Esophagus (tissue), 2 donors: ENCODE data around the gene PBX4. TPM values are rescaled to one million over a fixed set of nuclear protein-coding genes. Genes with fewer than 3 reads are reported as not detected.

Source experiments
- H3K27ac ChIP-seq, 2 donors: one replicate each; pipeline ENCODE4 v1.5.1; 2013; ENCODE audit warnings: low read depth in 2 of 2, mild to moderate bottlenecking in 2 of 2, inconsistent platforms in 1 of 2, low read length in 1 of 2, moderate library complexity in 1 of 2
- H3K27me3 ChIP-seq, 2 donors: one replicate each; pipeline ENCODE4 v1.6.1; 2013; ENCODE audit warnings: low read length in 2 of 2, control low read depth in 1 of 2, mild to moderate bottlenecking in 1 of 2; ENCODE audit not compliant: insufficient read depth in 2 of 2, control insufficient read depth in 1 of 2
- H3K36me3 ChIP-seq, 2 donors: one replicate each; pipeline ENCODE4 v1.6.1; 2013; ENCODE audit warnings: low read length in 1 of 2; ENCODE audit not compliant: control insufficient read depth in 2 of 2, insufficient read depth in 2 of 2
- H3K4me1 ChIP-seq, 2 donors: one replicate each; pipeline ENCODE4 v1.6.1; 2013; ENCODE audit warnings: low read length in 1 of 2; ENCODE audit not compliant: control insufficient read depth in 2 of 2, insufficient read depth in 2 of 2
- H3K4me3 ChIP-seq, 2 donors: one replicate each; pipeline ENCODE4 v1.5.1; 2013; ENCODE audit warnings: low read length in 2 of 2, mild to moderate bottlenecking in 2 of 2, low read depth in 1 of 2, moderate library complexity in 1 of 2
- H3K9me3 ChIP-seq, 2 donors: one replicate each; pipeline ENCODE4 v1.6.1; 2013; ENCODE audit warnings: mild to moderate bottlenecking in 2 of 2, low read depth in 1 of 2, low read length in 1 of 2, moderate library complexity in 1 of 2; ENCODE audit not compliant: control insufficient read depth in 2 of 2, insufficient read depth in 1 of 2
- WGBS, 2 donors: extraction: QIAGEN DNeasy Blood & Tissue Kit; methylation state at CpG; one replicate each; pipeline ENCODE4 v1.1.7; 2013; 5-methylcytosine and 5-hydroxymethylcytosine counted together
- polyA plus RNA-seq, 2 donors: library from polyadenylated mRNA; stranded (reverse); fragments of 200-250 nt; gene quantifications; one replicate each; pipeline ENCODE4 v1.2.3, GENCODE V29; 2013
- donor health status: healthy with polysubstance abuse.
- donor health status: Bipolar disorder and iron deficiency.

Gene PBX4
- polyA plus RNA-seq, 2 donors, result 1.4 to 3.9 TPM

- Histone ChIP-seq H3K27me3 (no peaks in the 10 kb centered on the region), H3K4me1 (peaks cover 0 to 2% of the 10 kb centered on the region in 2 donors), H3K4me3 (no peak overlapping the region), H3K36me3 (peaks cover 0 to 27% of the 10 kb centered on the region in 2 donors), H3K9me3 (no peaks in the 10 kb centered on the region), H3K27ac (no peak overlapping the region)
- 69 to 82% methylated on average over 22 to 27 of the region's 27 CpGs for WGBS, 2 donors
Measured at GRCh38 chr19:19637186-19637522, 18.7 kb upstream of the PBX4 start.

DNA sequence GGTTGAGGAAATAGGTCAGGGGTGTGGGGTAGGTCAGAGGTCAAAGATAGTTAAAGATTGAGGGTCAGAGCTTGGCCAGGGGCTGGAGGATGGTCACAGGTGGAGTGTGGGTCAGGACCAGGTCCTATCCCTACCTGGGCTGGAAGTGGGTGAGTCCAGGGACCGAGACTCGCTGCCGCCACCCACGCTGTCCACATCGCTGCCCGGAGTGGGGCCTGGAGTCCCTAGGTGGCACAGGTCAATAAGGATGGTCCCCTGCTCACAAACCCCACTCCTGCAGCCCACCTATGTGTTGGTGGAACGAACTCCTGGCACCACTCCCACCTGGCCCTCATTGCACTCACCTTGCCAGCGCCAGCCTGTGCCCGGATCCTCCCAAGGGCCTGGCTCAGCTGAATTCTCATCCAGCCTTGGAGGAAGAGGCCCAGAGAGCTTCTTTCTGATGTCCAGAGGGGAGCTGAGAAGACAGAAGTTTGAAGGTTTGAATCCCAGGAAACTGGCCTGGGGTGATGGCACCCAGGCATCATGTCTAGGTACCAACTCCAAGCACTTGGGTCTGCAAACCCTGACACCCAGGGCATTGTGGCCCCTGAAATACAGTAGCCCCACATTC is 18.2 kb upstream of the PBX4 start:
- 93% methylated on average over 9 of the region's 9 CpGs for WGBS, 2 donors
- Histone ChIP-seq H3K36me3 (peaks cover 0 to 27% of the 10 kb centered on the region in 2 donors), H3K27ac (no peak overlapping the region), H3K27me3 (no peaks in the 10 kb centered on the region), H3K9me3 (no peaks in the 10 kb centered on the region), H3K4me3 (no peak overlapping the region), H3K4me1 (no peaks in the 10 kb centered on the region)

GRCh38 chr19:19635313-19635702 is 16.8 kb upstream of the PBX4 start:
- Histone ChIP-seq H3K4me3 (no peak overlapping the region), H3K27ac (no peak overlapping the region), H3K36me3 (peaks cover 0 to 30% of the 10 kb centered on the region in 2 donors), H3K9me3 (no peaks in the 10 kb centered on the region), H3K4me1 (no peaks in the 10 kb centered on the region), H3K27me3 (no peaks in the 10 kb centered on the region)
- 96% methylated on average over 14 of the region's 14 CpGs for whole genome bisulfite sequencing, 2 donors

DNA sequence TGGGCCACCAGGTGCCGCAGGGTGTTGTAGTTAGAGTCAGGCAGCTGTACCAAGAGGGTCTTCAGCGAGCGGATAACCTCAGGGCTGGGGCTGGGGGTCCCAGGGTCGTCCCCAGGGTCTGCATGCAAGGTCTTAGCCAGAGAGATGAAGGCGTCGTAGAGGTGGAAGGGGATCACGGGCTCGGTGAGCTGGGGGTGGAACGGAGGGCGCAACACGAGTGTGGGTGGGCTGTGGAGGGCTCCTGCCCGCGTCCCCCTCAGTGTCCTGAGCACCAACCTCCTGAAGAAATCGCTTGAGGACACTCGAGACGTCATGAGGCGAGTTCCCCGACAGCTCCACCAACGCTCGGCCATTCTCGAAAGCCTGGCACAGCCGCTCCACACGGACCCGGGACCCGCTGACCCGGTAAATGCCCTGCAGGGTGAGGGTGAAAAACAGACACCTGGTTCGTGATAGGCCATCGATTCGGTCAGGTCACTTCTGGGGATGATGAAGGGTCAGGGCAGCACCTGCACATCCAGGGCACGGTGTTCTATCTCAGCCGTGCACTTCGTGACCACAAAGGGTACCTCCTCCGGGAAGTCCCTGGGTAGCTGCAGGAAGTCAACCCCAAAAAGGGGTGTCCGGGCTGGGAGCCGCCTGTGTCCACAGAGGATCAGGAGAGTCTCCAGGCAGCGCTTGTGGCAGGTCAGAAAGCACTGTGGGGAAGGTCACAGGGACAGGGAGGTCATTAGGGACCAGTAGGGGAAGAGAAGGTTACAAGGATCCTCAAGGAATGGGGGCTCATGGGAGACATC is 16.2 kb upstream of the PBX4 start:
- no peaks in the 10 kb centered on the region for H3K9me3 ChIP-seq
- peaks cover 0 to 30% of the 10 kb centered on the region in 2 donors for H3K36me3 ChIP-seq
- no peaks in the 10 kb centered on the region for H3K4me1 ChIP-seq
- no peak overlapping the region for H3K4me3 ChIP-seq
- H3K27me3 ChIP-seq, result no peaks in the 10 kb centered on the region
- 94 to 96% methylated on average over 35 to 36 of the region's 36 CpGs for WGBS, 2 donors
- no peak overlapping the region for H3K27ac ChIP-seq

GRCh38 chr19:19633711-19634515 is 15.4 kb upstream of the PBX4 start:
- no peaks in the 10 kb centered on the region for H3K9me3 ChIP-seq
- no peaks in the 10 kb centered on the region for H3K4me1 ChIP-seq
- H3K27me3 ChIP-seq, result no peaks in the 10 kb centered on the region
- no peak overlapping the region for H3K27ac ChIP-seq
- H3K36me3 ChIP-seq, result peaks cover 0 to 30% of the 10 kb centered on the region in 2 donors
- 92 to 94% methylated on average over 22 of the region's 22 CpGs for WGBS, 2 donors
- no peak overlapping the region for H3K4me3 ChIP-seq

DNA sequence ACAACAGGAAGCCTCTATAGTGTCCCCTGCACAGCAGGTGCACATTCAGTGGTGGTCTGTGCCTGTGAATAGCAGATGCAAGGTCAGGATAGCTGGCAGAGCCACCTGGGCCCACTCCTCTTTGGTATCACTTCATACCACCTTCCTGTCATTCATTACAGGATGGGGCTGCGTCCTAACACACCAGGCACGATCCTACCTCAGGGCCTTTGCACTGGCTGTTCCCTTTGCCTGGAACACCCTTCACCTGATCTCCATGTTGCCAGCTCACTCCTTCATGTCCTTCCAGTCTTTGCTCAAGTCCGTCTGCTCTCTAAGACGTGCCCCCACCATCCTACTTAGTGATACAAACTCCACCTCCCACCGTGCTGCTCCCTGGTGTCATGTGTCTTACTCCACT is 14.2 kb upstream of the PBX4 start:
- no peaks in the 10 kb centered on the region for H3K27me3 ChIP-seq
- no peak overlapping the region for H3K27ac ChIP-seq
- 86 to 89% methylated on average over 5 of the region's 5 CpGs for WGBS, 2 donors
- no peaks in the 10 kb centered on the region for H3K9me3 ChIP-seq
- no peaks in the 10 kb centered on the region for H3K4me1 ChIP-seq
- H3K36me3 ChIP-seq, result peaks cover 0 to 24% of the 10 kb centered on the region in 2 donors
- no peak overlapping the region for H3K4me3 ChIP-seq

GRCh38 chr19:19631346-19631745 is 12.9 kb upstream of the PBX4 start:
- H3K36me3 ChIP-seq, result peaks cover 0 to 19% of the 10 kb centered on the region in 2 donors
- no peak overlapping the region for H3K4me3 ChIP-seq
- 88 to 94% methylated on average over 7 of the region's 7 CpGs for WGBS, 2 donors
- H3K27me3 ChIP-seq, result no peaks in the 10 kb centered on the region
- no peaks in the 10 kb centered on the region for H3K9me3 ChIP-seq
- peaks cover 0 to 7% of the 10 kb centered on the region in 2 donors for H3K4me1 ChIP-seq
- no peak overlapping the region for H3K27ac ChIP-seq

DNA sequence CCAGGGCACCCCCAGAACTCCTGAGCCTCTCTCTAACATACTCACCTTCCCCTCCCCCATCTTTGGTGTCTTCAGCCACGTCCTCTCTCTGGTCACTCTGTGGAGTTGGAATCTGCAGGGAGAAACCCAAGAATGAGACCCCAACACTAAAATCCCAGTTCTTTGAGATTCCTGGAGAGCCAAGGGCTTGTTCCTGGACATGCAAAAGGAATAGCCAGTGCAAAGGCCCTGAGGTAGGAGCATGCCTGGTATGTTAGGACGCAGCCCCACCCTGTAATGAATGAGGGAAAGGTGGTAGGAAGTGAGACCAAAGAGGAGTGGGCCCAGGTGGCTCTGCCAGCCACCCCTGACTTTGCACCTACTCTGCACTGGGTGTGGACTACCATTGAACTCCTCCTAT is 11.9 kb upstream of the PBX4 start:
- Histone ChIP-seq H3K36me3 (peaks cover 0 to 19% of the 10 kb centered on the region in 2 donors), H3K27ac (no peak overlapping the region), H3K4me1 (peaks cover 0 to 7% of the 10 kb centered on the region in 2 donors), H3K27me3 (no peaks in the 10 kb centered on the region), H3K4me3 (no peak overlapping the region), H3K9me3 (no peaks in the 10 kb centered on the region)
- 96 to 98% methylated on average over 2 of the region's 2 CpGs for WGBS, 2 donors

DNA sequence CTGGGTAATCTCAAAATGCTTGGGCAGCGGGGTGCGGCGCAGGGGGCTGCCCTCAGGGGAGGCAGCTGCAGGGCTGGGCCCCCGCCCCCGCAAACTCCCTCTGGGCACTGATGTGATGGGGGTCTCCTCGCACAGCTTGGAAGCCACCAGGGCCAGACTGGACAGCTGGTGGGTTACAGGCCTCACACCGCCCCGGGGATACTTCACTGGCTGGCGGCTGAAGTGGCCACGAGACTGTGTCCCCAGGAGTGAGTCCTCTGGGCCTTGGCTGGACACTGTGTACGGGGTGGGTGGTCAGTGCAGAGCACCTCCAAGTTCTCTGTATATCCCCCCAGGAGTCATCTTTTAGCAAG is 11.6 kb upstream of the PBX4 start:
- WGBS, 2 donors, result 97 to 98% methylated on average over 11 of the region's 11 CpGs
- Histone ChIP-seq H3K9me3 (no peaks in the 10 kb centered on the region), H3K4me1 (peaks cover 0 to 7% of the 10 kb centered on the region in 2 donors), H3K27me3 (no peaks in the 10 kb centered on the region), H3K4me3 (no peak overlapping the region), H3K27ac (no peak overlapping the region), H3K36me3 (peaks cover 0 to 19% of the 10 kb centered on the region in 2 donors)
